ENCODE results near the gene LRRC56. TPM values are rescaled to one million over a fixed set of nuclear protein-coding genes. Genes with fewer than 3 reads are reported as not detected.

LRRC56 gene
- total and polyA plus RNA-seq, 4 donors = 0.08 to 0.46 (median 0.20) TPM

GRCh38 chr11:568306-569157 lies 31.2 kb downstream of the LRRC56 start (continued):
- TF ChIP-seq HNF4A (conservative IDR thresholded peaks at IDR 0.05) = no peak

DNA sequence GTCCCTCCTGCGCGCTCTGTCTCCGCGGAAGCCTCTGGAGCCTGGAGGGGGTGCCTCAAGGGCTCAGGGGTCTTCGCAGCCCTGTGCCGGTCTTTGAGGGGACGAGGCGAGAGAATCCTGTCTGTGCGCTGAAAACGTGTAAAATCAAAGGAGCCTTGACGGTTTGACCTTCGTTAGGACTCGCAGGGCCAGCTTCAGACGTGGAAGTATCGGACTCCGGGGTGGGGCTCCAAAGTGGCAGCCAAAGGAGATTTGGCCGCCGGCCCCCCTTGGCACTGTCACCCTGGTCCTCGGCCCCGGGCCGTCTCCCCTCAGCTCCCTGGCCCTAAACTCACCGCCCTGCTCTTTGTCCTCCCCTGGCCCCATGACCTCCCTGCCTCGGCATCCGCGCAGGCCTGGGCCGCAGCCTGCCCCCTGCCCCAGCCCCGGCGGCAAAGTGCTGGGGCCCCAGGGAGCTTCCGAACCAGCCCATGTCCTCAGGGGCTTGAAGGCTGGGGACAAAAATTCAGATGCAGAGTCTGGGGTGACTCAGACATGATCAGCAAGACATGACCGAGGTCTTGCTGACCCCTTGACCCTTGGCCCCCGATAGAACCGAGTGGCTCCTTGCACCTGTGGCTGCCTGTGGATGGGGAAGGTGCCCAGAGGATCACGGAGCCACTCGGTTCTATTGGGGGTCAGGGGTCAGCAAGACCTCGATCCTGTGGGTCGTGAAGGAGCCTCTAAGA lies 32.0 kb downstream of the LRRC56 start:
- H3K4me1 ChIP-seq (ENCODE audit: control insufficient read depth in 4 of 4, insufficient read depth in 4 of 4, low read length in 3 of 4) = peaks cover 2 to 27% (median 17%) of the 10 kb centered on the region in 4 donors
- peak overlapping the region in 2 of 3 donors; percentile 23 to 90 for H3K4me3 ChIP-seq (ENCODE audit: low read depth in 1 of 3, low read length in 3 of 3)
- H3K27me3 ChIP-seq (ENCODE audit: control insufficient read depth in 4 of 4, insufficient read depth in 4 of 4, low read length in 3 of 4) = no peaks in the 10 kb centered on the region
- TF ChIP-seq, protein P1, sequence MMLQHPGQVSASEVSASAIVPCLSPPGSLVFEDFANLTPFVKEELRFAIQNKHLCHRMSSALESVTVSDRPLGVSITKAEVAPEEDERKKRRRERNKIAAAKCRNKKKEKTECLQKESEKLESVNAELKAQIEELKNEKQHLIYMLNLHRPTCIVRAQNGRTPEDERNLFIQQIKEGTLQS (IDR thresholded peaks at IDR 0.05) = no peak
- TF ChIP-seq NR2F2 (IDR thresholded peaks at IDR 0.05) = peak; percentile 10
- no peak for TF ChIP-seq EGR1 (IDR thresholded peaks at IDR 0.05; ENCODE audit: low read depth in 2 of 2)
- peak; percentile 20 for TF ChIP-seq YY1 (IDR thresholded peaks at IDR 0.05)
- peak in 1 of 2 donors; percentile 30 for TF ChIP-seq JUND (IDR thresholded peaks at IDR 0.05)
- no peak for TF ChIP-seq FOXA1 (IDR thresholded peaks at IDR 0.05)
- peak; percentile 26 for TF ChIP-seq SP1 (IDR thresholded peaks at IDR 0.05)
- peak; percentile 49 to 89 for TF ChIP-seq HNF4A (conservative IDR thresholded peaks at IDR 0.05)
- no peak for TF ChIP-seq TAF1 (conservative IDR thresholded peaks at IDR 0.05)
- TF ChIP-seq RXRA (IDR thresholded peaks at IDR 0.05) = peak; percentile 67 to 90
- no peak for TF ChIP-seq REST (IDR thresholded peaks at IDR 0.05)
- no peaks in the 10 kb centered on the region for H3K36me3 ChIP-seq (ENCODE audit: control insufficient read depth in 4 of 4, insufficient read depth in 3 of 4, low read depth in 1 of 4, low read length in 3 of 4)
- DNase-seq (ENCODE audit: low spot score) = no peak
- no peaks in the 10 kb centered on the region for H3K9me3 ChIP-seq (ENCODE audit: control insufficient read depth in 4 of 4, low read length in 3 of 4)
- peak overlapping the region in 1 of 2 donors; percentile 54 for H3K9ac ChIP-seq (ENCODE audit: low read depth in 1 of 2, low read length in 2 of 2)
- WGBS = 23% methylated on average over 36 of the region's 36 CpGs
- H3K27ac ChIP-seq (ENCODE audit: low read depth in 1 of 2, low read length in 2 of 2) = peak overlapping the region; percentile 74 to 76

- DNase-seq (ENCODE audit: low spot score) = no peak
- Histone ChIP-seq H3K27ac (ENCODE audit: low read depth in 1 of 2, low read length in 2 of 2) (no peak overlapping the region), H3K4me1 (ENCODE audit: control insufficient read depth in 4 of 4, insufficient read depth in 4 of 4, low read length in 3 of 4) (peaks cover 6 to 40% (median 26%) of the 10 kb centered on the region in 4 donors)
Measured at GRCh38 chr11:571802-572185, 34.5 kb downstream of the LRRC56 start.

More at GRCh38 chr11:571802-572185, 34.5 kb downstream of the LRRC56 start:
- Histone ChIP-seq H3K36me3 (ENCODE audit: control insufficient read depth in 4 of 4, insufficient read depth in 3 of 4, low read depth in 1 of 4, low read length in 3 of 4) (no peaks in the 10 kb centered on the region), H3K9ac (ENCODE audit: low read depth in 1 of 2, low read length in 2 of 2) (no peak overlapping the region), H3K9me3 (ENCODE audit: control insufficient read depth in 4 of 4, low read length in 3 of 4) (no peaks in the 10 kb centered on the region), H3K4me3 (ENCODE audit: low read depth in 1 of 3, low read length in 3 of 3) (no peak overlapping the region), H3K27me3 (ENCODE audit: control insufficient read depth in 4 of 4, insufficient read depth in 4 of 4, low read length in 3 of 4) (no peaks in the 10 kb centered on the region)
- no peak for TF ChIP-seq FOXA2 (IDR thresholded peaks at IDR 0.05)
- TF ChIP-seq GABPA (IDR thresholded peaks at IDR 0.05 in 1 of 2, conservative IDR thresholded peaks at IDR 0.05 in 1 of 2) = no peak
- TF ChIP-seq YY1 (IDR thresholded peaks at IDR 0.05) = no peak
- no peak for TF ChIP-seq RXRA (IDR thresholded peaks at IDR 0.05)
- TF ChIP-seq RAD21 (IDR thresholded peaks at IDR 0.05) = no peak
- no peak for TF ChIP-seq EGR1 (IDR thresholded peaks at IDR 0.05; ENCODE audit: low read depth in 2 of 2)
- TF ChIP-seq ZBTB33 (IDR thresholded peaks at IDR 0.05) = no peak
- TF ChIP-seq HNF4G (IDR thresholded peaks at IDR 0.05) = no peak
- TF ChIP-seq NR2F2 (IDR thresholded peaks at IDR 0.05) = no peak
- WGBS = 89% methylated on average over 8 of the region's 8 CpGs

Data from liver (tissue), 9 donors.